Inflammatory macrophage treated with lipopolysaccharide for 4 hours (primary cell): Measurements from ENCODE around the gene GRIFIN.

Experiments
- DNase-seq: peaks from one replicate; pipeline ENCODE4 v3.0.0-alpha.2; 2020

The GRIFIN gene, protein sequence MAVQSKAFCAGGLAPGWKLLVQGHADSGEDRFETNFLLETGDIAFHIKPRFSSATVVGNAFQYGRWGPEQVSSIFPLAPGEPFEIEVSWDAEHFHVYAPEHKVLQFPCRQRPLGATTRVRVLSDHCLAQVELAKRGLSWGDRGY

GRCh38 chr7:2476298-2476697 lies at the start of gene GRIFIN:
GRIFIN (minus strand) TSS chr7:2476398; CDS start chr7:2476383, 15 bp downstream.
- DNase-seq = no peak

DNA sequence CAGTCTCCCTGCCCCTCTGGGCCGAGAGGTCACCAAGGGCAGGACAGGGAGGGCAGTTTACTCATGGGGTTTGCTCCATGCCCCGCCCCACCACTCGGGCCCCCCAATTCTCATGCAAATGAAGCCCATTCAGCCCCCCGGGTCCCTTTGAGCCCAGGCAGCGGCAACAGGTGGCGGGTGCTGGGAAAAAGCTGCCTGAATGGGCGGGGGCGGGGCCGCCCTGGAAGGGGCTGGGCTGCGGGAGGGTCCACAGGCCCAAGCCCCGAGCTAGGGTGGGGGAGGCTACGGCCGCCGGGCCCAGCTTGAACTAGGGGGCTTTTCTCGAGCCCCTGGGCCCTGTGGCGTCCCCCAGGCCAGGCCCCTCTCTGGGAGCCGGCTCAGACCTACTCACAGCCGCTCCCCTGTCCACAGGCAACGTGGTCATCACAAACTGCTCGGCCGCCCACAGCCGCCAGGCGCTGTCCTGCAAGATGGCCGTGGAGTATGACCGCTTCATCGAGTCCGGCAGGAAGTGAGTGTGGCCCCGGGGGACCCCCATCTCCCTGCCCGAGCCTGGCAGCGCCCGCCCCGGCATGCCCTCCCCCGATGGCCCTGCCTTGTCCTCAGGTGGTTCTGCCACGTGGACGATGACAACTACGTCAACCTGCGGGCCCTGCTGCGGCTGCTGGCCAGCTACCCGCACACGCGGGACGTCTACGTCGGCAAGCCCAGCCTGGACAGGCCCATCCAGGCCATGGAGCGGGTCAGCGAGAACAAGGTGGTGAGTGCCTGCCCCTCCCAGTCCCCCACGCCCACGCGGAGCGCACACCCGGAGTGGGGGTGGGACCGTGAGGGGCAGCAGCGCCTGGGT lies 48.8 kb upstream of the GRIFIN start:
- no peak for DNase-seq

GRCh38 chr7:2523941-2524807 lies 48.0 kb upstream of the GRIFIN start:
- DNase-seq = peak; percentile 44

- DNase-seq = no peak
Measured at GRCh38 chr7:2523461-2523936, 47.3 kb upstream of the GRIFIN start.

DNA sequence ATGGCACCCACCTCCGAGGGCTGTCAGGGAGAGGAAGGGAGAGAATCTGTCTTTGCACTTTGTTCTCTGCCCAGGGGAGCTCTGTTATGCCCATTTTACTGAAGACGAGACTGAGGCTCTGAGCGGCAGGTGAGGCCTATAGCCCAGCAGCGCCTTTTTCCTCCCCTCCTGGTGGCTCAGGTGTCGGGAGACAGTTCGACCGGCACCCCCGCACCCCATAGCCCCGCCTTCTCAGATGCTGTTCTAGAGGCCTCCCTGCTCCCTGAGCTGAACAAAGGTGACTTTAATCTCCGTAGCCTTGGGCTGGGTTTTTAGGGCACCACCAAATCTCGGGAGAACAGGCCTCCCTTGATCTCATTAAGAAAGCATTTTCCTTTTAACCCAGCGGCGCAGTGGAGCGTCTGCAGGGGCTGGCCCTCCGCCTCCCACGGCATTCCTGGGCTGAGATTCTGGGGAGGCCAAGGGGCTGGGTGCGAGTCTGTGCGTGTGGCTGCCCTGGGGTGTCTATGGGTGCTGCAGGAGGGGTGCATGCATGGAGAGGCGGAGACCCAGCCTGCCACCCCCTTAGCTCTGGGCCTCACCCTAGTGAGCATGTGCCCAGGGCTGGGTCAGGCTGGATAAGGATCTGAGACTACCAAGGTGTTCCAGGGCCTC lies 46.7 kb upstream of the GRIFIN start:
- DNase-seq = no peak

- peak; percentile 90 for DNase-seq
Measured at GRCh38 chr7:2521952-2522591, 45.9 kb upstream of the GRIFIN start.

- no peak for DNase-seq
Measured at GRCh38 chr7:2521341-2521745, 45.1 kb upstream of the GRIFIN start.

DNA sequence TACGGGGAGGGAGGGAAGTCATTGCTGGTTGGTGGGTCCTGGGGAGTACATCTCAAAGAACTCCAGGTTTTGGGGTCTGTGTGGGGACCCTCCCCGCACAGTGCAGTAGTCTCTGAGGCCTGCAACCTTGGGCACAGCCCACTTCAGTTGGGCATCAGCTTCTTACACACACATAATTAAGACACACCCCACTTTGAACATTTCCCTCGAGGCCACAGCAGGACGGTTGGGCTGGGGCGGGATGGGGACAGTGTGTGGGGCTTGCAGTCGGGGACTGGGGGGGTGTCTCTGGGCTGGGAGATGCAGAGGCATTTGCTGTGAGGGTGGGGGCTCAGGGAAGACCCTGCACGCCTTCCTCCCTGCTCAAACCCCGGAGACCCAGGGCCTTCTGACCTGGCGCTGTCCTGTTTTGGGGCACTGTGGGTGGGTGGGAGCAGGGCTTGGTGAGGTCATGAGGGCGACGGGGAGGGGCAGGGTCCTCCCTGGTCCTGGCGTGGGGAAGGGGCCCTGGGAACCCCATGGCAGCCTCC lies 44.6 kb upstream of the GRIFIN start:
- peak; percentile 29 for DNase-seq

GRCh38 chr7:2520131-2520760 lies 44.0 kb upstream of the GRIFIN start:
- DNase-seq = peak; percentile 52

- peak; percentile 92 for DNase-seq
Measured at GRCh38 chr7:2519119-2519930, 43.1 kb upstream of the GRIFIN start, which contains the start of gene LFNG. LFNG (plus strand) TSS chr7:2519774; CDS start chr7:2519862, 88 bp downstream.

DNA sequence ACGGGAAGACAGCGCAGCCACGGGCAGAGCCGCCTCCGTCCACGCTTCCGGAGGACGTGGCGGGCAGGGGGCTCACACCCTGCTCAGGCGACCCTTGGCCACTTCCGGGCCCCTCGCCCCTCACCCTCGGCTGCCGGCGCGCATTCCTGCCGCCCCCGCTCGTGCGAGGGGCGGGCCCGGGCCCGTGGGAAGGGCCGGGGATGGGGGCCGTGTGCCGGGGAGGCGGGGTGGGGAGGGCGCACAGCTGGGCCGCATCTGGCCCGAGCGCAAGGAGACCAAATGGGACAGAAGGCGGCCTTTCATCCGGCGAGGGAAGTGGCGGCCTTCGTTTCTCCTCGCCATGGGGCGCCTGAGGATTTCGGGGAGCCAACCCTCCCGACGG lies 42.5 kb upstream of the GRIFIN start:
- no peak for DNase-seq

DNA sequence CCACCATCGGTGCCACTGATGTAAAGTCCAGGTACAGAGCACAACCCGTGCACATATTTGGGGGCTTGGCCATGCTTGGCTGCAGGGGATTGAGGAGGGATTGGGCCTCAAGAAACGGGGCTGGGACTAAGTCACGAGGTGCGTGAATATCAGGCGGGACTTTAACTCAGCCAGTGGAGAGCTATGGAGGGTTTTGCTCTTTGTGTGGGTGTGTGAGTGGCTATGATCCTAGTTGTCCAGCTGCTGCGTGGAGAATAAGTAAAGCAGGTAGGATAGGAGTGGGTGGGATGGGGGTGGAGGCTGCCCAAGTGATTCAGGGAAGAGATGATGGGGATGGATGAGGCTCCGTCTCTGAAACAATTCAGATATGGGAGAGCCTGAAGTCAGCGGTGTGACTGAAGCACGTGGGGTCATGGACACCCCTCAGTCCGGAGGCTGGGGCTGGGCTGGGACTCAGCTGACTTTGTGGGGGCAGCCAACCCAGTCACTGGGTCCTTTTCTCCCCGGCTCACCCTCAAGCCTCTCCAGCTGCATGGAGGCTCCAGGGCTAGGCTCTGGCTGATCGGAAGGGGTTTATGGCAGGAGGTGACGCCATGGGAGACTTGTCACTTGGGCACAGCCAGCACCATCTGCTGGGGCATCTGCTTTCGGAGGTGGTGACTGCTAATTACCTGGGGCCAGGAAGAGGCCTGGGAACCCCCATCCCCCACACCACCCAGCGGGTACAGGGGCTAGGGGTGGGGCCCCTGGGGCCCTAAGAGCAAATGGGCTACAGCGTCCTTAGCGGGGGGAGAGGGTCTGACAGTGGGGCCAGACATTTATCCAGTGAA lies 41.7 kb upstream of the GRIFIN start:
- no peak for DNase-seq

GRCh38 chr7:2517026-2517425 lies 40.8 kb upstream of the GRIFIN start:
- no peak for DNase-seq

DNA sequence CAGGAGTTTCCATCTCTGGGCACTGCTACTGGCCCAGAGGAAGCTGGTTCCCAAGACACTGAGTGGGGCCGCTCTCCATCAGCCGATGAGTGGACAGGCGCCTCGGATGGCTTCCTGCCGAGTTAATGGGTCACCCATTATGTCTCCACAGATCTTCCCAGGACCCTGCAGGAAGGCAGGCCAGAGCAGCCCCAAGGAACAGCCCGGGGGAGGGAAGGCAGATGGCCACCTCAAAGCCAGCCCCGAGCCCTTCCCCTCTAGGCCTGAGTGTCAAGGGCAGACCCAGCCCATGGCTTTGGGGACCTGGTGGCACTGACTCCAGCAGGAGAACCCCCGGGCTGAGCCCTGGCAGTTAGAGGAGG lies 40.0 kb upstream of the GRIFIN start:
- DNase-seq = no peak

DNA sequence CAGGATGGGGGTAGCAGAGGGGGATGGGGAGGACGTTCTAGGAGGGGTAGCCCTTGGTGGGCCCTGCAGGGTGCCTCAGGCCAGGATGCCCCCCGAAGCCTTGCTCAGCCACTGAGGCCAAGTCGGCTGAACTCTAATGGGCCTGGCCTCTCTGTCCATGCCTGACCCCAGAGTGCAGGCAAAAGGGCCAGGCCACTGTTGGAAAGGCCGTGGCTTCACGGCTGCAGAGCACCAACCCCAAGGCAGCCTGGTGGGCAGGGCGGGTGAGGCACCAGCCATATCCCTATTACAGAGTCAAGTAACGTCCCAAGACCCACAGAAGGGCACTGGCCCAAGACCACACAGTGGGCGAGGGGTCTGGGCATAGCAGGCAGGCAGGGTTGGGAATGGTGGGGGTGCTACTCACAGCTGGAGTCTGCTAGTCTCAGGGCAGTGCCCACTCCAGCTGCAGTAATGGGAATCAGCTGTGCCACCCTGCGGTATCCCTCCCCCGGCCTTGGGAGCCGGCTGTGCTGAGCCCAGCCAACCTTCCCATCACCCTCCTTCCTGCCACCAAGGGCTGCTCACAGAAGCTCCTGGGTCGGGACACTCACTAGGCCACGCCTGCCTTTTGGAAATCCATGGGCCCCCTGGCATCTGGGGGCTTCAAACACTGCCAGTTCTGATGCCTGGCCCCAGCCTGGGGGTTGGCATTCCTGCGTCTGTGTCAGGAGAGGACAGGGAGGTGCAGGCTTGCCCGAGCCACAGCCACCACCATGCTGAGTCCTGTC lies 39.4 kb upstream of the GRIFIN start:
- no peak for DNase-seq

DNA sequence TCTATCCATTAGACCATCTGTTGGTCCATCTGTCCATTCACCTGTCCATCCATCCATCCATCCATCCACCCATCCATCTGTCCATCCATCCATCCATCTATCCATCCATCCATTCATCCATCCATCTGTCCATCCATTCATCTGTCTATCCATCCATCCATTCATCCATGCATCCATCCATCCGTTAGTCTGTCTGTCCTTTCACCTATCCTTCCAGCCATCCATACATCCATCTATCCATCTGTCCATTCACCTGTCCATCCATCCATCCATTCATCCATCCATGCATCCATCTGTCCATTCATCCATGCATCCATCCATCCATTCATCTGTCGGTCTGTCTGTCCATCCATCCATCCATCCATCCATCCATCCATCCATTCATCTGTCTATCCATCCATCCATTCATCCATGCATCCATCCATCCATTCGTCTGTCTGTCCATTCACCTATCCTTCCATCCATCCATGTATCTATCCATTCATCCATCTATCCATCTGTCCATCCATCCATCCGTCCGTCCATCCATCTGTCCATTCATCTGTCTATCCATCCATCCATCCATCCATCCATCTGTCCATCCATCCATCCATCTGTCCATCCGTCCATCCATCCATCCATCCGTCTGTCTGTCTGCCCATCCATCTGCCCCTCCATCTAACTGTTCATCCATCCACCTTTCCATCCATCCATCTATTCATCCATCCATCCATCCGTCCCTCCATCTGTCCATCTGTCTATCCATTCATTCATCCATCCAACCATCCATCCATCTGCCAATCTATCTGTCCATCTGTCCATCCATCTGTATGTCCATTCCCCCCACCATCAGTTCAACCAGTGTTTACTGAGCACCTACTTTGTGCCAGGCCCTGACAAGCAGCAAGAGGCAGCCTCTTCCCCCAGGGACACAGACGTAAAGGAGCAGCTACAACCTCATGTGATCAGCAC lies 38.5 kb upstream of the GRIFIN start:
- DNase-seq = no peak

DNA sequence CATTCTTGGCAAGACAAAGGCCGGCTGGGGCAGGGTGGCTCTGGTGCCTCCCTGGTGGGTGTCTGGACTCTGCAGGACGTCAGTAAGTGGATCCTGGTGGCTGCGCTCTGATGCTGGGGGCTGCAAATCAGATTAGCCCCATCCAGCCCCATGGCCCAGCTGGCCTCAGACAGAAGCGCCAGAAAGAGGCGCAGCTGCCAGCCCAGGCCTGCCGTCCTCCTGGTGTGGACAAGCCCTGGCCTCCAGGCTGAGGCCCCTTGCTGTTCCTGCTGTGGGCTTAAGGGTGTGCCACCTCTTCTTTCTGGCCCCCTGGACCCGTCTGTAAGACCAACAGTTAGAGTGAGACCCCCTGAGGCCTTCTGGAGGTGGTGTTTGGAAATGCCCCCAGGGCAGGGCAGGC lies 37.5 kb upstream of the GRIFIN start:
- DNase-seq = no peak

DNA sequence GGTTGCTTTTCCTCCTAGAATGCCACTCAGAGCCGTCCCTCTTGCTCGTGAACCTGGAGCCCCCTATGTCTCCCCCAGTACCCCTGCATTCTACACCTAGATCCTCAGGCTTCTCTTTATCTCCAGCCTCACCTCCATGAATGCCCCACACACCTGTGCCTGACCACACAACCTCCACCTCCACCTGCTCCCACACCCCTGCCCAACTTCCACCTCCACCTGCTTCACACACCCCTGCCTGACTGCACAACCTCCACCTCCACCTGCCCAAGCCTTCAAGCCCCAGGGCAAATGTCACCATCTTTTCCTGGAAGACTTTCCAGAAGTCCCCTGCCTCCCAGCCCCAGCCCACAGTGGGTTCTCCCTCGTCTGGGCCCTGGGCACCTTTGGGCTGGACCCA lies 36.5 kb upstream of the GRIFIN start:
- no peak for DNase-seq
